ENCODE data around the gene FGD2. TPM values are rescaled to one million over a fixed set of nuclear protein-coding genes. Genes with fewer than 3 reads are reported as not detected.
A peak's percentile ranks its signal among the peaks of the same experiment; 100 is the strongest.

The FGD2 gene
- total and polyA plus RNA-seq, 2 experiments from 2014 or later, result 0.13 to 0.14 TPM

- Histone ChIP-seq H4K20me1 (replicated peaks; ENCODE audit: insufficient read depth) (no peaks in the 10 kb centered on the region), H3K9me2 (ENCODE audit: insufficient read depth) (no peaks in the 10 kb centered on the region), H3K4me2 (0 out of 2 replicates have a peak overlapping the region, but pooled peaks have one; percentile 5), H3K36me3 (ENCODE audit: insufficient read depth) (no peaks in the 10 kb centered on the region; the same call in 1 of the 2 replicates), H2AFZ (no peak overlapping the region), H3K27ac (ENCODE audit: low read depth) (peak overlapping the region; percentile 77), H3K27me3 (ENCODE audit: insufficient read depth) (no peaks in the 10 kb centered on the region), H3K79me2 (replicated peaks; ENCODE audit: insufficient read depth) (no peaks in the 10 kb centered on the region), H3F3A (replicated peaks; ENCODE audit: low read depth) (peaks cover 6% of the 10 kb centered on the region; the same call in 1 of the 2 replicates), H3K4me3 (no peak overlapping the region), H3K4me1 (ENCODE audit: insufficient read depth) (peaks cover 23% of the 10 kb centered on the region)
- TF ChIP-seq EZH2 (IDR thresholded peaks at IDR 0.05; ENCODE audit: low read depth, unreplicated experiment) (no peak), CTCF (conservative IDR thresholded peaks at IDR 0.05; ENCODE audit: low read depth in 2 of 2) (peak in 1 of 2 experiments; percentile 7; a peak in 1 of 4 replicates)
- Mint-ChIP-seq H3K36me3 (ENCODE audit: low read depth) (peaks cover 9% of the 10 kb centered on the region; the same call in 1 of the 3 replicates), H3K9me3 (peaks cover 13% of the 10 kb centered on the region), H3K4me3 (no peak overlapping the region), H3K27me3 (ENCODE audit: insufficient read depth, low read depth, poor library complexity) (peaks cover 19% of the 10 kb centered on the region), H3K27ac (peak overlapping the region; percentile 69), H3K4me1 (peaks cover 46% of the 10 kb centered on the region)
- ATAC-seq (peak; percentile 24), DNase-seq (ENCODE audit: low spot score) (peak; percentile 53)
Observed at GRCh38 chr6:37072526-37072925, 67.1 kb downstream of the FGD2 start.

- no peak overlapping the region for H3K27ac Mint-ChIP-seq
- H3K4me1 ChIP-seq (ENCODE audit: insufficient read depth), result peaks cover 24% of the 10 kb centered on the region
- H3K4me3 Mint-ChIP-seq, result no peak overlapping the region
- H3K36me3 ChIP-seq (ENCODE audit: insufficient read depth), result no peaks in the 10 kb centered on the region; the same call in 1 of the 2 replicates
- no peaks in the 10 kb centered on the region for H3K27me3 ChIP-seq (ENCODE audit: insufficient read depth)
- peaks cover 18% of the 10 kb centered on the region for H3K27me3 Mint-ChIP-seq (ENCODE audit: insufficient read depth, low read depth, poor library complexity)
- no peaks in the 10 kb centered on the region for H3K9me2 ChIP-seq (ENCODE audit: insufficient read depth)
- no peak overlapping the region for H2AFZ ChIP-seq
- DNase-seq (ENCODE audit: low spot score) (no peak), ATAC-seq (no peak)
- no peak overlapping the region for H3K4me3 ChIP-seq
- no peaks in the 10 kb centered on the region for H4K20me1 ChIP-seq (replicated peaks; ENCODE audit: insufficient read depth)
- H3K9me3 Mint-ChIP-seq, result peaks cover 13% of the 10 kb centered on the region
- H3K79me2 ChIP-seq (replicated peaks; ENCODE audit: insufficient read depth), result no peaks in the 10 kb centered on the region
- H3K36me3 Mint-ChIP-seq (ENCODE audit: low read depth), result peaks cover 9% of the 10 kb centered on the region; the same call in 1 of the 3 replicates
- peaks cover 42% of the 10 kb centered on the region for H3K4me1 Mint-ChIP-seq
- H3K4me2 ChIP-seq, result no peak overlapping the region
- H3F3A ChIP-seq (replicated peaks; ENCODE audit: low read depth), result peaks cover 6% of the 10 kb centered on the region; the same call in 1 of the 2 replicates
- no peak overlapping the region for H3K27ac ChIP-seq (ENCODE audit: low read depth)
- TF ChIP-seq STAT1 (IDR thresholded peaks at IDR 0.05; ENCODE audit: unreplicated experiment) (no peak), ZNF462 (CRISPR knock-in tag; IDR thresholded peaks at IDR 0.05) (no peak), CTCF (conservative IDR thresholded peaks at IDR 0.05; ENCODE audit: low read depth in 2 of 2) (no peak), EZH2 (IDR thresholded peaks at IDR 0.05; ENCODE audit: low read depth, unreplicated experiment) (no peak), JUNB (IDR thresholded peaks at IDR 0.05; ENCODE audit: unreplicated experiment) (no peak), ZNF331 (CRISPR knock-in tag; IDR thresholded peaks at IDR 0.05; ENCODE audit: low read depth) (no peak), POLR2AphosphoS5 (IDR thresholded peaks at IDR 0.05; ENCODE audit: low read depth) (no peak), EZH2phosphoT487 (IDR thresholded peaks at IDR 0.05; ENCODE audit: unreplicated experiment) (no peak), NANOG (IDR thresholded peaks at IDR 0.05; ENCODE audit: borderline replicate concordance) (no peak)
Observed at GRCh38 chr6:37074053-37074827, 68.8 kb downstream of the FGD2 start.
